Measurements from ENCODE around the gene CHST7. TPM values are rescaled to one million over a fixed set of nuclear protein-coding genes. Genes with fewer than 3 reads are reported as not detected.

CHST7 gene
- total and polyA plus RNA-seq, 2 of the 4 experiments (the other 2 are of a cell fraction): 2.9 to 4.8 TPM

DNA sequence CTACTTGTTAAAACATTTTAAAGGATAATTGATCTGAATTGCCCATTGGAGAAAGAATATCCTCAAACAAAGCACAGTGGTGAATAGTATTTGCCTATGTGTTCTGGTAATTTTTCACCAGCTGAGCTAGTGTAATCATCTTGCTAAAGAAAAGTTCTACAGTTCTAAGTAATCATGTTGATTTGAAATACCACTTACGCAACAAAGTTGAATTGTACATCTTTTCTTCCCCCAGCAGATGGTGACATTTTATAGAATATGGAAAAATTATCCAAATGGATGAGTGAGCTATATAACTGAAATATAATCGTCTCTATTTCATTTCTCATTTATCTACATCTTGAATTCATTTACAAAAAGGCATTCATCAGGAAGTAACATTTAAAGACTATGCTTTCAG, 18.6 kb upstream of the CHST7 start:
- H4K5ac ChIP-seq (ENCODE audit: low read depth, low read length): no peak overlapping the region
- ATAC-seq (ENCODE audit: low read depth) (peak; percentile 34; the same call in 1 of the 2 replicates), DNase-seq (peak; percentile 58)
- no peak overlapping the region for H2AK9ac ChIP-seq (replicated peaks; ENCODE audit: low read depth, low read length, poor library complexity)
- ChIA-PET CTCF (interaction anchor here (0.7 to 0.8 kb wide), 3 partner anchors 58 to 242 kb away, joined by 3 to 11 read pairs (median 3); partner anchors contain the start of gene SLC9A7), POLR2A (ENCODE audit: unreplicated experiment) (no interaction called here)
- no peak overlapping the region for H3K14ac ChIP-seq (replicated peaks; ENCODE audit: low read depth, low read length)
- no peaks in the 10 kb centered on the region for H3K4me1 ChIP-seq (ENCODE audit: control insufficient read depth, insufficient read depth, low read length)
- H3K9me3 ChIP-seq (ENCODE audit: control insufficient read depth, insufficient read depth, low read length): no peaks in the 10 kb centered on the region
- H3K4me2 ChIP-seq (ENCODE audit: low read depth, low read length): no peak overlapping the region
- no peak overlapping the region for H2AK5ac ChIP-seq (ENCODE audit: low read depth, low read length)
- H3K27me3 ChIP-seq (ENCODE audit: control insufficient read depth, insufficient read depth, low read length): no peaks in the 10 kb centered on the region
- peaks cover 4 to 6% of the 10 kb centered on the region in 2 experiments; a peak in 2 of 4 replicates for H3K79me1 ChIP-seq (ENCODE audit: low read depth in 1 of 2, low read length in 2 of 2)
- H2BK5ac ChIP-seq (ENCODE audit: low read depth, low read length, poor library complexity, severe bottlenecking): no peak overlapping the region
- dilution Hi-C loops (cut with HindIII; ENCODE audit: low sequenced_read_pairs, unreplicated experiment): no loop called here
- no peak overlapping the region for H3K4ac ChIP-seq (ENCODE audit: low read depth, low read length)
- no peaks in the 10 kb centered on the region for H4K20me1 ChIP-seq (ENCODE audit: insufficient read depth, low read length)
- no peak overlapping the region for H2BK20ac ChIP-seq (ENCODE audit: low read depth, low read length)
- H3K36me3 ChIP-seq (ENCODE audit: control insufficient read depth, insufficient read depth, low read length): no peaks in the 10 kb centered on the region; the same call in 1 of the 2 replicates
- BruUV-seq (replicated peaks): no TSS peak
- TF ChIP-seq, protein P1, sequence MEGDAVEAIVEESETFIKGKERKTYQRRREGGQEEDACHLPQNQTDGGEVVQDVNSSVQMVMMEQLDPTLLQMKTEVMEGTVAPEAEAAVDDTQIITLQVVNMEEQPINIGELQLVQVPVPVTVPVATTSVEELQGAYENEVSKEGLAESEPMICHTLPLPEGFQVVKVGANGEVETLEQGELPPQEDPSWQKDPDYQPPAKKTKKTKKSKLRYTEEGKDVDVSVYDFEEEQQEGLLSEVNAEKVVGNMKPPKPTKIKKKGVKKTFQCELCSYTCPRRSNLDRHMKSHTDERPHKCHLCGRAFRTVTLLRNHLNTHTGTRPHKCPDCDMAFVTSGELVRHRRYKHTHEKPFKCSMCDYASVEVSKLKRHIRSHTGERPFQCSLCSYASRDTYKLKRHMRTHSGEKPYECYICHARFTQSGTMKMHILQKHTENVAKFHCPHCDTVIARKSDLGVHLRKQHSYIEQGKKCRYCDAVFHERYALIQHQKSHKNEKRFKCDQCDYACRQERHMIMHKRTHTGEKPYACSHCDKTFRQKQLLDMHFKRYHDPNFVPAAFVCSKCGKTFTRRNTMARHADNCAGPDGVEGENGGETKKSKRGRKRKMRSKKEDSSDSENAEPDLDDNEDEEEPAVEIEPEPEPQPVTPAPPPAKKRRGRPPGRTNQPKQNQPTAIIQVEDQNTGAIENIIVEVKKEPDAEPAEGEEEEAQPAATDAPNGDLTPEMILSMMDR (conservative IDR thresholded peaks at IDR 0.05; ENCODE audit: low read depth, low read length): peak; percentile 57
- TF ChIP-seq MXI1 (IDR thresholded peaks at IDR 0.05; ENCODE audit: borderline replicate concordance, low read depth, low read length) (no peak), BHLHE40 (IDR thresholded peaks at IDR 0.05; ENCODE audit: low read depth, low read length) (no peak), RCOR1 (IDR thresholded peaks at IDR 0.05; ENCODE audit: insufficient replicate concordance, low read length) (no peak), RAD21 (IDR thresholded peaks at IDR 0.05; ENCODE audit: low read length) (peak; percentile 62), RFX5 (IDR thresholded peaks at IDR 0.05; ENCODE audit: low read depth, low read length) (no peak), FOS (IDR thresholded peaks at IDR 0.05; ENCODE audit: low read depth, low read length) (no peak), MAZ (IDR thresholded peaks at IDR 0.05; ENCODE audit: borderline replicate concordance, low read depth, low read length) (no peak), POLR2A (IDR thresholded peaks at IDR 0.05; ENCODE audit: low read depth, low read length) (no peak), MAFK (IDR thresholded peaks at IDR 0.05; ENCODE audit: low read depth, low read length) (no peak), NFE2L2 (IDR thresholded peaks at IDR 0.05; ENCODE audit: low read depth, low read length) (no peak), CEBPB (IDR thresholded peaks at IDR 0.05; ENCODE audit: low read depth, low read length) (peak; percentile 94), SMC3 (IDR thresholded peaks at IDR 0.05; ENCODE audit: low read depth, low read length) (peak; percentile 65), ELK1 (IDR thresholded peaks at IDR 0.05; ENCODE audit: borderline replicate concordance, low read depth, low read length) (no peak), CHD1 (IDR thresholded peaks at IDR 0.05; ENCODE audit: low read depth, low read length) (no peak)
- TF ChIP-seq, protein P2, sequence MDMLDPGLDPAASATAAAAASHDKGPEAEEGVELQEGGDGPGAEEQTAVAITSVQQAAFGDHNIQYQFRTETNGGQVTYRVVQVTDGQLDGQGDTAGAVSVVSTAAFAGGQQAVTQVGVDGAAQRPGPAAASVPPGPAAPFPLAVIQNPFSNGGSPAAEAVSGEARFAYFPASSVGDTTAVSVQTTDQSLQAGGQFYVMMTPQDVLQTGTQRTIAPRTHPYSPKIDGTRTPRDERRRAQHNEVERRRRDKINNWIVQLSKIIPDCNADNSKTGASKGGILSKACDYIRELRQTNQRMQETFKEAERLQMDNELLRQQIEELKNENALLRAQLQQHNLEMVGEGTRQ (IDR thresholded peaks at IDR 0.05; ENCODE audit: low read depth, low read length): no peak
- no CpG with 5 or more reads among the region's 2 CpGs for WGBS, 2 experiments (ENCODE audit: extremely low coverage in 2 of 2, insufficient read length in 1 of 2)
- H3K9ac ChIP-seq (ENCODE audit: low read depth, low read length): no peak overlapping the region
- no peak overlapping the region for H3K18ac ChIP-seq (ENCODE audit: low read depth, low read length)
- H2AFZ ChIP-seq (replicated peaks; ENCODE audit: low read length, poor library complexity): no peak overlapping the region
- in situ Hi-C loops (cut with MboI; ENCODE audit: low sequenced_read_pairs): loop anchor here (10.0 kb wide), 1 partner anchor 90 kb away; no protein-coding TSS in a partner anchor
- no peak overlapping the region for H3K27ac ChIP-seq (ENCODE audit: insufficient read depth, low read length)
- H3K9me1 ChIP-seq (ENCODE audit: insufficient read depth, low read length): no peaks in the 10 kb centered on the region
- no peak overlapping the region for H2BK120ac ChIP-seq (ENCODE audit: low read depth, low read length)
- no peak overlapping the region for H4K91ac ChIP-seq (ENCODE audit: insufficient read depth, low read depth, low read length)
- no peak overlapping the region for H3K56ac ChIP-seq (ENCODE audit: extremely low read depth, insufficient read depth, low read length)
- H3K4me3 ChIP-seq (ENCODE audit: insufficient read depth, low read depth, low read length): no peak overlapping the region
- intact Hi-C loops (cut with micrococcal nuclease): loop anchor here (1.0 to 10.0 kb wide), 5 partner anchors 88 to 540 kb away; partner anchors contain the start of gene SLC9A7
- no peak overlapping the region for H2BK15ac ChIP-seq (ENCODE audit: low read depth, low read length)
- H3K23ac ChIP-seq (ENCODE audit: low read depth, low read length): no peak overlapping the region
- H4K8ac ChIP-seq (ENCODE audit: low read depth in 2 of 2, low read length in 2 of 2): no peak overlapping the region
